GM18511 (cell line): Measurements from ENCODE around the gene TMEM179B.
A peak's percentile ranks its signal among the peaks of the same experiment; 100 is the strongest.
"Not testable (repeated sequence)": the region's sequence is repeated elsewhere in the genome, so short reads cannot be mapped to it uniquely, and the experiment has no call there.

Experiments
- ATAC-seq: cut with Tn5 transposase; IDR thresholded peaks from one replicate; pipeline ENCODE4 v1.9.1; 2021; ENCODE audit warnings: mild to moderate bottlenecking, moderate library complexity; ENCODE audit not compliant: unreplicated experiment

The TMEM179B gene

GRCh38 chr11:62788991-62789390 is 1.8 kb downstream of the TMEM179B start:
- no peak for ATAC-seq

GRCh38 chr11:62789576-62789975 is 2.4 kb downstream of the TMEM179B start:
- ATAC-seq = no peak

GRCh38 chr11:62791501-62792201 is 4.4 kb downstream of the TMEM179B start, which contains the start of gene TMEM223:
TSS of gene TMEM223 (minus strand) at chr11:62792006. CDS start at chr11:62791994, 12 bp downstream.
- peak; percentile 73 for ATAC-seq

GRCh38 chr11:62792202-62792575 is 5.0 kb downstream of the TMEM179B start:
- ATAC-seq = no peak

- no peak for ATAC-seq
These were observed 7.1 kb downstream of the TMEM179B start for GRCh38 chr11:62794201-62794775.

- ATAC-seq = no peak
These were observed 9.1 kb downstream of the TMEM179B start for GRCh38 chr11:62796281-62796680.

- no peak for ATAC-seq
These were observed 12.3 kb downstream of the TMEM179B start for GRCh38 chr11:62799486-62799885.

- ATAC-seq = no peak
These were observed 13.9 kb downstream of the TMEM179B start for GRCh38 chr11:62801071-62801470.

GRCh38 chr11:62804310-62805075 is 17.3 kb downstream of the TMEM179B start:
- ATAC-seq = peak; percentile 22

GRCh38 chr11:62805076-62805892 is 18.1 kb downstream of the TMEM179B start, which contains the start of gene NXF1:
TSS of gene NXF1 (minus strand) at chr11:62805440. CDS start at chr11:62805356, 84 bp downstream.
- peak; percentile 82 for ATAC-seq

GRCh38 chr11:62805961-62806441 is 18.8 kb downstream of the TMEM179B start:
- ATAC-seq = no peak

- ATAC-seq = no peak
These were observed 19.5 kb downstream of the TMEM179B start for GRCh38 chr11:62806611-62807121.

GRCh38 chr11:62810748-62811147 is 23.5 kb downstream of the TMEM179B start:
- ATAC-seq = no peak

- no peak for ATAC-seq
These were observed 24.5 kb downstream of the TMEM179B start for GRCh38 chr11:62811659-62812058.

- ATAC-seq = no peak
These were observed 29.4 kb downstream of the TMEM179B start for GRCh38 chr11:62816557-62816956.

- ATAC-seq = no peak
These were observed 29.9 kb downstream of the TMEM179B start for GRCh38 chr11:62817129-62817528.

- no peak for ATAC-seq
These were observed 36.5 kb downstream of the TMEM179B start for GRCh38 chr11:62823677-62824076.

GRCh38 chr11:62828130-62828529 is 40.9 kb downstream of the TMEM179B start:
- not testable (repeated sequence) for ATAC-seq

- ATAC-seq = peak; percentile 1
These were observed 43.8 kb downstream of the TMEM179B start for GRCh38 chr11:62830904-62831519.
